ENCODE results near the gene RXRA.

RXRA gene

GRCh38 chr9:134404376-134405358, 78.4 kb downstream of the RXRA start:
- no peak for DNase-seq

GRCh38 chr9:134405527-134405926, 79.3 kb downstream of the RXRA start:
- DNase-seq = no peak

- DNase-seq = no peak
Observed at GRCh38 chr9:134406366-134407120, 80.3 kb downstream of the RXRA start.

- DNase-seq = peak; percentile 93
Observed at GRCh38 chr9:134407121-134407779, 81.0 kb downstream of the RXRA start.

- no peak for DNase-seq
Observed at GRCh38 chr9:134408389-134408788, 82.1 kb downstream of the RXRA start.

GRCh38 chr9:134408939-134409737, 82.9 kb downstream of the RXRA start:
- no peak for DNase-seq

GRCh38 chr9:134410071-134410834, 84.0 kb downstream of the RXRA start:
- DNase-seq = no peak

GRCh38 chr9:134410835-134411217, 84.6 kb downstream of the RXRA start:
- DNase-seq = no peak

GRCh38 chr9:134411440-134412297, 85.4 kb downstream of the RXRA start:
- DNase-seq = no peak

GRCh38 chr9:134412298-134412711, 86.0 kb downstream of the RXRA start:
- no peak for DNase-seq

GRCh38 chr9:134413112-134413715, 87.0 kb downstream of the RXRA start:
- DNase-seq = no peak

GRCh38 chr9:134413890-134414623, 87.8 kb downstream of the RXRA start:
- no peak for DNase-seq

- DNase-seq = no peak
Observed at GRCh38 chr9:134414900-134415425, 88.7 kb downstream of the RXRA start.

GRCh38 chr9:134416385-134417015, 90.2 kb downstream of the RXRA start:
- no peak for DNase-seq

GRCh38 chr9:134418354-134418753, 92.1 kb downstream of the RXRA start:
- DNase-seq = no peak

GRCh38 chr9:134419000-134419683, 92.9 kb downstream of the RXRA start:
- no peak for DNase-seq

- no peak for DNase-seq
Observed at GRCh38 chr9:134419684-134420076, 93.4 kb downstream of the RXRA start.

GRCh38 chr9:134420281-134420845, 94.1 kb downstream of the RXRA start:
- no peak for DNase-seq
